ENCODE measurements around the gene CAPN15.
A peak's percentile ranks its signal among the peaks of the same experiment; 100 is the strongest.

Gene CAPN15

DNA sequence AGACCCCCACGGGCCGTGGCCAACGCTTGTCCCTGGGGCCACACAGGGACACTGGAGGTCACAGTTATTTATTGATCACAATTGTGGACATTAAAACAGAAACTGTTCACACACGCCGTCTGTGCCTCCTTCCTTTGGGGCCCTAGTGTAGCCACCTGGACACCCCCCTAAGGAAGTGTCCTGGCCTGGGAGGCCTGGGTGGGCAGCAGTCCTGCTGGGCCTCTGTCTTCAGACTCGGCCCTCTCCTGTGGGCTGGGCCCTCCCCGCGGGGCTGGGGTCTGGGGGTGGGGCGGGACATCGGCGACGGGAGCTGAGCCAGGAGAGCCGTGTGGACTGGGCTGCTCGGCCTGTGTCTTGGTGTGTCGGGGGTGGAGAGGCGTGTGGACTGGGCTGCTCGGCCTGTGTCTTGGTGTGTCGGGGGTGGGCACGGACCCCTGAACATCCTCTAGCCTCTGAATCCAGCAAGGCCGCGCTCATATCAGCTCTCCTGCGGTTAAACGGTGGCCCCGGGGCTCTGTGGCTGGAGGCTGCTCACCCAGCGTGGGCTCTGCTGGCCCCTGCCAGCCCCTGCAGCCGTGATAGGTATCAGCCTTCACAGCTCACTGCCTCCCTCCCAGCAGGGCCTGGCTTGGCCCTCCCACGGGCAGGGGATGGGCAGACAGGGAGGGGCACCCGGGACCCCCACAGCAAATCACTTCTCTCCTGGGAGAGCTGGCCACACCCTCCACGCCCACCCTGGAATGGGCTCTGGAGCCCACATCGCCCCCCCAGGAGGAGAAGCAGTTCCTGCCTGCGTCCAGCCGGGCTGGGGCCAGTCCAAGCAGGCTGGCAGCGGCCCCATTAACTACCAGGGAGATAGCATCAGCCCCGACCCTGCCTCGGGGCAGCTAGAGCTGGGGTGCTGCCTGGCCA is 38.2 kb downstream of the CAPN15 start:
- Histone ChIP-seq H3K27ac (replicated peaks) (no peak overlapping the region), H3K4me3 (replicated peaks; ENCODE audit: insufficient read depth, low read length) (no peak overlapping the region), H3K27me3 (ENCODE audit: insufficient read depth, poor library complexity, severe bottlenecking) (peaks cover 11% of the 10 kb centered on the region)
- TF ChIP-seq SPI1 (IDR thresholded peaks at IDR 0.05; ENCODE audit: borderline replicate concordance, low read depth) (no peak), POLR2AphosphoS5 (IDR thresholded peaks at IDR 0.05; ENCODE audit: low read depth) (no peak), GABPA (IDR thresholded peaks at IDR 0.05; ENCODE audit: low read depth) (no peak)
- TF ChIP-seq, protein P1, sequence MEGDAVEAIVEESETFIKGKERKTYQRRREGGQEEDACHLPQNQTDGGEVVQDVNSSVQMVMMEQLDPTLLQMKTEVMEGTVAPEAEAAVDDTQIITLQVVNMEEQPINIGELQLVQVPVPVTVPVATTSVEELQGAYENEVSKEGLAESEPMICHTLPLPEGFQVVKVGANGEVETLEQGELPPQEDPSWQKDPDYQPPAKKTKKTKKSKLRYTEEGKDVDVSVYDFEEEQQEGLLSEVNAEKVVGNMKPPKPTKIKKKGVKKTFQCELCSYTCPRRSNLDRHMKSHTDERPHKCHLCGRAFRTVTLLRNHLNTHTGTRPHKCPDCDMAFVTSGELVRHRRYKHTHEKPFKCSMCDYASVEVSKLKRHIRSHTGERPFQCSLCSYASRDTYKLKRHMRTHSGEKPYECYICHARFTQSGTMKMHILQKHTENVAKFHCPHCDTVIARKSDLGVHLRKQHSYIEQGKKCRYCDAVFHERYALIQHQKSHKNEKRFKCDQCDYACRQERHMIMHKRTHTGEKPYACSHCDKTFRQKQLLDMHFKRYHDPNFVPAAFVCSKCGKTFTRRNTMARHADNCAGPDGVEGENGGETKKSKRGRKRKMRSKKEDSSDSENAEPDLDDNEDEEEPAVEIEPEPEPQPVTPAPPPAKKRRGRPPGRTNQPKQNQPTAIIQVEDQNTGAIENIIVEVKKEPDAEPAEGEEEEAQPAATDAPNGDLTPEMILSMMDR (IDR thresholded peaks at IDR 0.05; ENCODE audit: insufficient read depth, low read length), result no peak
- TF ChIP-seq, protein P2, sequence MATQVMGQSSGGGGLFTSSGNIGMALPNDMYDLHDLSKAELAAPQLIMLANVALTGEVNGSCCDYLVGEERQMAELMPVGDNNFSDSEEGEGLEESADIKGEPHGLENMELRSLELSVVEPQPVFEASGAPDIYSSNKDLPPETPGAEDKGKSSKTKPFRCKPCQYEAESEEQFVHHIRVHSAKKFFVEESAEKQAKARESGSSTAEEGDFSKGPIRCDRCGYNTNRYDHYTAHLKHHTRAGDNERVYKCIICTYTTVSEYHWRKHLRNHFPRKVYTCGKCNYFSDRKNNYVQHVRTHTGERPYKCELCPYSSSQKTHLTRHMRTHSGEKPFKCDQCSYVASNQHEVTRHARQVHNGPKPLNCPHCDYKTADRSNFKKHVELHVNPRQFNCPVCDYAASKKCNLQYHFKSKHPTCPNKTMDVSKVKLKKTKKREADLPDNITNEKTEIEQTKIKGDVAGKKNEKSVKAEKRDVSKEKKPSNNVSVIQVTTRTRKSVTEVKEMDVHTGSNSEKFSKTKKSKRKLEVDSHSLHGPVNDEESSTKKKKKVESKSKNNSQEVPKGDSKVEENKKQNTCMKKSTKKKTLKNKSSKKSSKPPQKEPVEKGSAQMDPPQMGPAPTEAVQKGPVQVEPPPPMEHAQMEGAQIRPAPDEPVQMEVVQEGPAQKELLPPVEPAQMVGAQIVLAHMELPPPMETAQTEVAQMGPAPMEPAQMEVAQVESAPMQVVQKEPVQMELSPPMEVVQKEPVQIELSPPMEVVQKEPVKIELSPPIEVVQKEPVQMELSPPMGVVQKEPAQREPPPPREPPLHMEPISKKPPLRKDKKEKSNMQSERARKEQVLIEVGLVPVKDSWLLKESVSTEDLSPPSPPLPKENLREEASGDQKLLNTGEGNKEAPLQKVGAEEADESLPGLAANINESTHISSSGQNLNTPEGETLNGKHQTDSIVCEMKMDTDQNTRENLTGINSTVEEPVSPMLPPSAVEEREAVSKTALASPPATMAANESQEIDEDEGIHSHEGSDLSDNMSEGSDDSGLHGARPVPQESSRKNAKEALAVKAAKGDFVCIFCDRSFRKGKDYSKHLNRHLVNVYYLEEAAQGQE (IDR thresholded peaks at IDR 0.05; ENCODE audit: insufficient replicate concordance, low read depth), result no peak
- DNase-seq (ENCODE audit: low read depth in 1 of 2, low spot score in 1 of 2), result no peak

DNA sequence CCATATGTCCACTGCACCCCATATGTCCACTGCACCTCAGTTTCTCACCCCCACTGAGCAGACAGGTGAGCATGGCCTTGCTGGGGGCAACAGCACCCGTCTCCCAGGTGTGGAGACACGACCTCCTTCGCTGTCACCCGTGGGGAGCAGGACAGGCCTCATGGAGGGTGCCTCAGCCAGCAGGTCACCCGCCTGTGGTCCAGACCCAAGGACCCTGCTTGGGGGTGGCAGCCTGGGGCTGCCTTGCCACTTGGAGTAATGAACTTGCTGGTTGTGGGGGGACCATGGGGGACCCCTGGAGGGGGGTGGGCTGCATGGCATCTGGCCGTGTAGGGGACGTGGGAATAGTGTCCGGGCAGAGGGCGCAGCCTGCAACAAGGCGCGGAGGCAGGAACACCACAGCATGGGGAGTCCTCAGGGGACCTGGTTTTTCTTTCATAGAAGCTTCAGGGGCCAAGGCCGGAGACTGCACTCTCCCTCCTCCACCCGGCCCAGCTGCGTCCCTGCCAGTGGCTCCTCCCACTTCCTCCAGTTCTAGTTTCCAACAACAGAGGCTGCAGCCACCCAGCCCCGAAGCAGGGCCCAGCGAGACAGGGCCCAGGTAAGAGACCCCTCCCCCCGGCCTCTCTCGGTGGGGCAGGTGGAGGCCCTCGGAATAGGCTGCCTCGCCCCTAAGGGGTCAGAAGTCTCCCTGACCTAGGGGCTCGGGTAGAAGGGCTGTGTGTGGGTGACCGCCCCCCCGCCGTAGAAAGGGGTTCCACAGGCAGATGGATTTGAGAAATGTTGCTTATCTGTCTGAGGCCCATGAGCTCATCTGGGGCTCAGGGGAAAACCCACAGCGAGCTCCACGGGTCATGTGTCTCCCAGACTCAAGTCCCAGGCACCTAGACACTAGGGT is 39.2 kb downstream of the CAPN15 start, which contains the start of gene NHLRC4:
NHLRC4 (plus strand) TSS at position 531 of the 898 bp plus-strand sequence. CDS start 1,043 bp downstream, outside the sequence.
- Histone ChIP-seq H3K4me3 (replicated peaks; ENCODE audit: insufficient read depth, low read length) (no peak within 1 kb of the TSS), H3K27me3 (ENCODE audit: insufficient read depth, poor library complexity, severe bottlenecking) (peaks cover under 1% of the 10 kb centered on the region), H3K27ac (replicated peaks) (peak within 1 kb of the TSS; percentile 70)
- peak; percentile 43 to 87 for DNase-seq (ENCODE audit: low read depth in 1 of 2, low spot score in 1 of 2)
- TF ChIP-seq SPI1 (IDR thresholded peaks at IDR 0.05; ENCODE audit: borderline replicate concordance, low read depth), result peak; percentile 76
- TF ChIP-seq POLR2AphosphoS5 (IDR thresholded peaks at IDR 0.05; ENCODE audit: low read depth), result 0 out of 2 replicates have a peak, but pooled peaks have one; percentile 29
- TF ChIP-seq, protein P1 (IDR thresholded peaks at IDR 0.05; ENCODE audit: insufficient read depth, low read length), result no peak

DNA sequence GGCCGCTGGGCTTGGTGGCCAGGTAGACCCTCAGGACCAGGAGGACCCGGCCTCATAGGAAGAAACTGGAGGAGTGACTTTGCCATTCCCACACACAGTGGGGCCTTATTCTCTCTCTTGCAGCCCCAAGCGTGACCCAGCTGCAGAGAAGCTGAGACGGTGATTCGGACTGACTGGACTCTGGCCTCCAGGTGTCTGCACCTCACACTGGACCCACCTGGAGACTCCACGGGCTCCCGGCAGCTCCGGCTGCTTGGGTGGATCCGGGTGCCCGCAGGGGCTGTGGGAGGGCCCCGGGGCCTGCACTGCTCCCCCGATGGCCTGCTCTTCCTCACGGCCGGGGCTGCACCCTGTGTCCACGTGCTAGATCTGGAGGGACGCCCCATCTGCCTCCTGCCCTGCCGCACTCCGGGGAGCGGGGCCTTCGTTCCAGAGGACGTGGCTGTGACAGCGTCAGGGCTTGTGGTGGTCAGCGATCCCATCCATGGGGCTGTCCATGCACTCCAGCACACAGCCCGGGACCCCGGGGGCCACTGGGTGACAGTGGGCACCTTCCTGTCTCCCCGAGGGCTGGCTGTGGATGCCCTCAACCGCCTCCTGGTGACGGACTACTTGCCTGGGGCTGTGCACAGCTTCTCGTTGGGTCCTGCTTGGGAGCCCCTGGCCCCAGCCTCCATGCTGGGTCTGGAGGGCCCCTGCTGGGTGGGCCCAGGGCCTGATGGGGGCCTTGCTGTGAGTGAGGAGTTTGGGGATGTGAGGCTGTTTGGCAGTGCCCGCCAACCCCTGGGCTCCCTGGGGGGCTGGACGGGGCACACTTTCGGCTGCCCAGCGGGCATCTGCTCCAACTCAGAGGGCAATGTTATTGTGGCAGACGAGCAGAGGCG is 40.1 kb downstream of the CAPN15 start:
- DNase-seq (ENCODE audit: low read depth in 1 of 2, low spot score in 1 of 2), result no peak
- Histone ChIP-seq H3K4me3 (replicated peaks; ENCODE audit: insufficient read depth, low read length) (no peak overlapping the region), H3K27ac (replicated peaks) (peak overlapping the region; percentile 70), H3K27me3 (ENCODE audit: insufficient read depth, poor library complexity, severe bottlenecking) (no peaks in the 10 kb centered on the region)
- TF ChIP-seq SPI1 (IDR thresholded peaks at IDR 0.05; ENCODE audit: borderline replicate concordance, low read depth) (no peak), POLR2AphosphoS5 (IDR thresholded peaks at IDR 0.05; ENCODE audit: low read depth) (no peak), GABPA (IDR thresholded peaks at IDR 0.05; ENCODE audit: low read depth) (no peak)
- TF ChIP-seq, protein P2 (IDR thresholded peaks at IDR 0.05; ENCODE audit: insufficient replicate concordance, low read depth), result no peak
- TF ChIP-seq, protein P1 (IDR thresholded peaks at IDR 0.05; ENCODE audit: insufficient read depth, low read length), result no peak

All from HL-60 (cell line).